Hematopoietic multipotent progenitor cell treated with erythropoietin and hydrocortisone succinate and interleukin-3 and kit ligand, for 4 days (in vitro differentiated cells): ENCODE measurements around the gene HSPA6.
"Not testable (repeated sequence)": the region's sequence is repeated elsewhere in the genome, so short reads cannot be mapped to it uniquely, and the experiment has no call there.

Experiments used
- DNase-seq: peaks from one replicate; pipeline ENCODE4 v3.0.0-alpha.2; 2015

Gene HSPA6

GRCh38 chr1:161523817-161524741, at the start of gene HSPA6:
TSS of gene HSPA6 (plus strand) at chr1:161524540. CDS start at chr1:161524659, 119 bp downstream.
- peak; percentile 89 for DNase-seq

- DNase-seq = not testable (repeated sequence)
These were observed 46.6 kb upstream of the HSPA6 start for GRCh38 chr1:161477711-161478110.

GRCh38 chr1:161478985-161479384, 45.4 kb upstream of the HSPA6 start:
- DNase-seq = no peak

- DNase-seq = no peak
These were observed 43.8 kb upstream of the HSPA6 start for GRCh38 chr1:161480381-161481035.

- DNase-seq = no peak
These were observed 42.5 kb upstream of the HSPA6 start for GRCh38 chr1:161481624-161482392.

GRCh38 chr1:161482610-161483009, 41.7 kb upstream of the HSPA6 start:
- no peak for DNase-seq

GRCh38 chr1:161483361-161483760, 41.0 kb upstream of the HSPA6 start:
- no peak for DNase-seq

- DNase-seq = peak; percentile 75
These were observed 39.7 kb upstream of the HSPA6 start for GRCh38 chr1:161484613-161485012.

- DNase-seq = peak; percentile 92
These were observed 37.3 kb upstream of the HSPA6 start for GRCh38 chr1:161486806-161487741.

GRCh38 chr1:161491472-161491871, 32.9 kb upstream of the HSPA6 start:
- peak; percentile 82 for DNase-seq

GRCh38 chr1:161492827-161493226, 31.5 kb upstream of the HSPA6 start:
- DNase-seq = no peak

GRCh38 chr1:161494091-161494735, 30.1 kb upstream of the HSPA6 start:
- DNase-seq = peak; percentile 71

GRCh38 chr1:161495490-161495889, 28.9 kb upstream of the HSPA6 start:
- DNase-seq = no peak

GRCh38 chr1:161497961-161498360, 26.4 kb upstream of the HSPA6 start:
- DNase-seq = no peak

GRCh38 chr1:161498646-161499045, 25.7 kb upstream of the HSPA6 start:
- DNase-seq = no peak

- DNase-seq = no peak
These were observed 25.0 kb upstream of the HSPA6 start for GRCh38 chr1:161499099-161500039.

GRCh38 chr1:161501234-161501633, 23.1 kb upstream of the HSPA6 start:
- DNase-seq = no peak

GRCh38 chr1:161502181-161502580, 22.2 kb upstream of the HSPA6 start:
- no peak for DNase-seq

GRCh38 chr1:161502641-161503393, 21.5 kb upstream of the HSPA6 start:
- DNase-seq = peak; percentile 78

GRCh38 chr1:161503394-161503748, 21.0 kb upstream of the HSPA6 start:
- DNase-seq = no peak
